Endothelial cell of umbilical vein (primary cell): ENCODE measurements around the gene GNB1L.

ENCODE experiments used
- CTCF ChIP-seq, 2 donors: IDR thresholded peaks; 1 replicate in 1 of 2; 2 replicates in 1 of 2; pipeline ENCODE4 v1.5.1; 2011; ENCODE audit warnings: low read length in 2 of 2, mild to moderate bottlenecking in 2 of 2, moderate library complexity in 2 of 2, control low read depth in 1 of 2, inconsistent platforms in 1 of 2, low read depth in 1 of 2; ENCODE audit not compliant: insufficient read depth in 1 of 2; ENCODE audit errors: extremely low read depth in 1 of 2
- EZH2 ChIP-seq: IDR thresholded peaks from 2 replicates; pipeline ENCODE4 v1.6.1; 2012; ENCODE audit warnings: borderline replicate concordance, low read depth, mild to moderate bottlenecking, moderate library complexity, low read length, inconsistent platforms; ENCODE audit not compliant: severe bottlenecking
- FOS ChIP-seq: IDR thresholded peaks from 2 replicates; pipeline ENCODE4 v1.6.1; 2011; ENCODE audit warnings: mild to moderate bottlenecking, low read length, moderate library complexity, borderline replicate concordance; ENCODE audit not compliant: insufficient read depth
- MAX ChIP-seq: IDR thresholded peaks from 2 replicates; pipeline ENCODE4 v1.6.1; 2011; ENCODE audit not compliant: insufficient read depth, insufficient read length
- MYC ChIP-seq: IDR thresholded peaks from one replicate; pipeline ENCODE4 v1.6.1; 2011; ENCODE audit warnings: mild to moderate bottlenecking, low read depth, low read length
- POLR2A ChIP-seq: IDR thresholded peaks from 2 replicates; pipeline ENCODE4 v1.6.1; 2012; ENCODE audit warnings: low read depth, mild to moderate bottlenecking, control low read depth, low read length
- POLR2AphosphoS5 ChIP-seq: IDR thresholded peaks from 2 replicates; pipeline ENCODE4 v1.6.1; 2012; ENCODE audit warnings: low read depth, mild to moderate bottlenecking, control low read depth, low read length, moderate library complexity; ENCODE audit not compliant: insufficient read depth

GRCh38 chr22:19796160-19796559 is 58.5 kb downstream of the GNB1L start:
- no peak for TF ChIP-seq CTCF (IDR thresholded peaks at IDR 0.05; ENCODE audit: extremely low read depth in 1 of 2, insufficient read depth in 1 of 2, low read depth in 1 of 2, low read length in 2 of 2)
- no peak for TF ChIP-seq EZH2
- TF ChIP-seq POLR2A = no peak
- TF ChIP-seq POLR2AphosphoS5 = no peak
- no peak for TF ChIP-seq MAX
- no peak for TF ChIP-seq MYC
- no peak for TF ChIP-seq FOS
